A549 (cell line): ENCODE measurements around the gene DOP1A.

Source experiments
- BHLHE40 ChIP-seq: IDR thresholded peaks from 2 replicates; pipeline ENCODE4 v1.6.1; 2012; ENCODE audit warnings: low read depth, low read length, inconsistent platforms
- CEBPB ChIP-seq, 2 experiments: fragments of >200 bp in 1 of 2; sonication (Bioruptor Twin) in 1 of 2; formaldehyde crosslinking in 1 of 2; IDR thresholded peaks; 2 replicates each; pipeline ENCODE4 v1.6.1; 2012 to 2016
- CTCF ChIP-seq: fragments of >200 bp; sonication (Bioruptor Twin); formaldehyde crosslinking; IDR thresholded peaks from 3 replicates; pipeline ENCODE4 v1.5.1; 2016
- MAX ChIP-seq: IDR thresholded peaks from 2 replicates; pipeline ENCODE4 v1.6.1; 2012
- PBX3 ChIP-seq: IDR thresholded peaks from 2 replicates; pipeline ENCODE4 v1.6.1; 2012
- POLR2A ChIP-seq: IDR thresholded peaks from 2 replicates; pipeline ENCODE4 v1.6.1; 2012; ENCODE audit warnings: mild to moderate bottlenecking, low read length
- RARB ChIP-seq: fragments of 250-450 bp; sonication (Bioruptor Pico); IDR thresholded peaks from 2 replicates; pipeline ENCODE4 v1.8.0; 2021; ENCODE audit warnings: mild to moderate bottlenecking, moderate library complexity
- SREBF2 ChIP-seq: fragments of 450-650 bp; IDR thresholded peaks from 2 replicates; pipeline ENCODE4 v1.6.1; 2014; ENCODE audit warnings: mild to moderate bottlenecking, moderate library complexity

DNA sequence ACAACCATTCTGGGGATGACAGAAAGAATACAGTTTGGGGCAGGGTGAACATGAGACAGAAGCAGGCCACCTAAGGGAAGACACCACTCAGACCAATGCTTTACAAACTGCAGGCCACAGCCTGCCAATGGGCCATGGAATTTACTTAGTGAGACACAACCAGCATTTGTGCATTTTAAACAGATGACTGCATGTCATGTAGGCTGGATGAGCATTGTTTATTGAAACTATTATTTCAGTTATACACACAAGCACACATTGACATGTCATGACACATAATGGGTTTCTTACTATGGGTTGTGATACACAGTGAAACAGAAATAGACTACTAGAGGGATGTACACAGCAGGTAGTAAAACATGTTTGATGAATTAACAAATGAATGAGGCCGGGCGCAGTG is 117.6 kb downstream of the DOP1A start:
- TF ChIP-seq PBX3: no peak
- no peak for TF ChIP-seq CTCF
- no peak for TF ChIP-seq MAX
- no peak for TF ChIP-seq POLR2A
- TF ChIP-seq SREBF2: no peak
- no peak for TF ChIP-seq BHLHE40
- no peak for TF ChIP-seq RARB (CRISPR knock-in tag)
- TF ChIP-seq CEBPB (IDR thresholded peaks at IDR 0.05): no peak
